OCI-LY1 (cell line): ENCODE data around the gene MTERF4.

ENCODE experiments used
- H2AFZ ChIP-seq: fragments of 200-600 bp; sonication (generic), shearing (Covaris generic); 2 replicates; pipeline ENCODE4 v1.6.0; 2014; ENCODE audit warnings: antibody characterized with exemption, mild to moderate bottlenecking, low read length
- H3F3A ChIP-seq: fragments of 200-600 bp; sonication (generic), shearing (Covaris generic); 2 replicates; pipeline ENCODE4 v1.6.0; 2014; ENCODE audit warnings: mild to moderate bottlenecking, antibody characterized with exemption, low read length, moderate library complexity; ENCODE audit not compliant: insufficient read depth
- H3K27ac ChIP-seq: fragments of 200-600 bp; sonication (generic); 2 replicates; pipeline ENCODE4 v1.5.1; 2014; ENCODE audit warnings: low read length, mixed run types, mild to moderate bottlenecking, low read depth; ENCODE audit not compliant: poor library complexity, severe bottlenecking
- H3K27me3 ChIP-seq: fragments of 200-600 bp; sonication (generic); 2 replicates; pipeline ENCODE4 v1.6.0; 2014; ENCODE audit warnings: antibody characterized with exemption, mild to moderate bottlenecking, low read length, moderate library complexity; ENCODE audit not compliant: insufficient read depth
- H3K36me3 ChIP-seq: fragments of 200-600 bp; sonication (generic); 2 replicates; pipeline ENCODE4 v1.6.1; 2014; ENCODE audit warnings: mild to moderate bottlenecking, antibody characterized with exemption, low read length, moderate library complexity, mixed read lengths; ENCODE audit not compliant: insufficient read depth
- H3K4me1 ChIP-seq: fragments of 200-600 bp; sonication (generic); 2 replicates; pipeline ENCODE4 v1.5.1; 2014; ENCODE audit warnings: mild to moderate bottlenecking, low read length, moderate library complexity; ENCODE audit not compliant: insufficient read depth, severe bottlenecking
- H3K4me2 ChIP-seq: fragments of 200-600 bp; sonication (generic), shearing (Covaris generic); 2 replicates; pipeline ENCODE4 v1.6.1; 2014; ENCODE audit warnings: low read length
- H3K4me3 ChIP-seq: fragments of 200-600 bp; sonication (generic); 2 replicates; pipeline ENCODE4 v1.5.1; 2014; ENCODE audit warnings: low read length, low read depth, mild to moderate bottlenecking, mixed read lengths; ENCODE audit not compliant: poor library complexity, severe bottlenecking
- H3K79me2 ChIP-seq: fragments of 200-600 bp; shearing (Covaris generic); 2 replicates; pipeline ENCODE4 v1.6.1; 2016; ENCODE audit warnings: mixed run types, low read length, mixed read lengths; ENCODE audit not compliant: insufficient read depth
- H3K9ac ChIP-seq: fragments of 200-600 bp; sonication (generic), shearing (Covaris generic); 2 replicates; pipeline ENCODE4 v1.6.1; 2014; ENCODE audit warnings: mild to moderate bottlenecking, low read length, mixed read lengths
- H3K9me2 ChIP-seq: fragments of 200-600 bp; sonication (generic), shearing (Covaris generic); 2 replicates; pipeline ENCODE4 v1.6.1; 2014; ENCODE audit warnings: low read depth, mild to moderate bottlenecking, low read length, mixed read lengths
- H3K9me3 ChIP-seq: fragments of 200-600 bp; shearing (Covaris generic); 2 replicates; pipeline ENCODE4 v1.6.1; 2014; ENCODE audit warnings: low read length, mixed read lengths
- H4K20me1 ChIP-seq: fragments of 200-600 bp; sonication (generic), shearing (Covaris generic); 2 replicates; pipeline ENCODE4 v1.6.0; 2016; ENCODE audit warnings: mild to moderate bottlenecking, low read length; ENCODE audit not compliant: insufficient read depth
- CTCF ChIP-seq: fragments of 200-600 bp; sonication (generic), shearing (Covaris generic); IDR thresholded peaks from 2 replicates; pipeline ENCODE4 v1.5.1; 2017; ENCODE audit warnings: mild to moderate bottlenecking, antibody characterized with exemption, low read length, moderate library complexity, mixed read lengths
- EZH2 ChIP-seq: fragments of 200-600 bp; sonication (generic), shearing (Covaris generic); IDR thresholded peaks from 2 replicates; pipeline ENCODE4 v1.8.0; 2017; ENCODE audit warnings: borderline replicate concordance, mixed run types, mild to moderate bottlenecking, antibody characterized with exemption, low read length, moderate library complexity, mixed read lengths

The MTERF4 gene

GRCh38 chr2:241047253-241048010, 54.7 kb downstream of the MTERF4 start:
- Histone ChIP-seq H3K4me1 (no peaks in the 10 kb centered on the region), H3K4me2 (no peak overlapping the region), H3F3A (no peaks in the 10 kb centered on the region), H3K4me3 (no peak overlapping the region), H4K20me1 (no peaks in the 10 kb centered on the region), H3K27ac (no peak overlapping the region), H3K9me2 (no peaks in the 10 kb centered on the region), H3K79me2 (no peaks in the 10 kb centered on the region), H2AFZ (no peak overlapping the region), H3K27me3 (no peaks in the 10 kb centered on the region), H3K9ac (no peak overlapping the region), H3K36me3 (no peaks in the 10 kb centered on the region), H3K9me3 (no peaks in the 10 kb centered on the region)
- TF ChIP-seq CTCF (no peak), EZH2 (no peak)
